SHP77 treated with DMSO at 0.1 percent for 48 hours (cell line): ENCODE data around the gene THAP9.

Source experiments
- DNase-seq: peaks from one replicate; lab custom pipeline; 2025; lab: John Stamatoyannopoulos, UW

Gene THAP9

GRCh38 chr4:82957045-82957444 is 56.5 kb downstream of the THAP9 start:
- no peak for DNase-seq

GRCh38 chr4:82965763-82966162 is 65.2 kb downstream of the THAP9 start:
- no peak for DNase-seq

GRCh38 chr4:82968972-82969371 is 68.4 kb downstream of the THAP9 start:
- no peak for DNase-seq

GRCh38 chr4:82969414-82969813 is 68.9 kb downstream of the THAP9 start:
- DNase-seq, result no peak
